ENCODE measurements around the gene TANGO2. TPM values are rescaled to one million over a fixed set of nuclear protein-coding genes. Genes with fewer than 3 reads are reported as not detected.

TANGO2 gene
- 10 to 100 TPM in 3 of 12 donors, 1 to 10 TPM in 8, not detected in 1; 6.4 to 15.0 (median 9.1) TPM for polyA plus RNA-seq (ENCODE audit: insufficient read length in 12 of 12)
- long read RNA-seq, donor 1, partial matches to known transcripts = 0 of 1 reads
- long read RNA-seq, donor 1, other reads (novel, unspliced or antisense) = 0 of 1 reads
- long read RNA-seq, donor 2 = 0 reads
- long read RNA-seq, donor 3, partial matches to known transcripts = 0 of 1 reads
- long read RNA-seq, donor 3, other reads (novel, unspliced or antisense) = 0 of 1 reads
- long read RNA-seq, donor 4 = 0 reads
- long read RNA-seq, donor 5, partial matches to known transcripts = 0 of 1 reads
- long read RNA-seq, donor 5, other reads (novel, unspliced or antisense) = 0 of 1 reads
- long read RNA-seq, donor 6, partial matches to known transcripts = 0 of 2 reads
- long read RNA-seq, donor 6, other reads (novel, unspliced or antisense) = 0 of 2 reads
- long read RNA-seq, donor 7 = 0 reads
- long read RNA-seq, donor 8 = 0 reads
- long read RNA-seq, donor 9, partial matches to known transcripts = 0 of 1 reads
- long read RNA-seq, donor 9, other reads (novel, unspliced or antisense) = 0 of 1 reads
- long read RNA-seq, donor 10, partial matches to known transcripts = 0 of 4 reads
- long read RNA-seq, donor 10, other reads (novel, unspliced or antisense) = 0 of 4 reads
- long read RNA-seq, donor 11, partial matches to known transcripts = 0 of 1 reads
- long read RNA-seq, donor 11, other reads (novel, unspliced or antisense) = 0 of 1 reads

DNA sequence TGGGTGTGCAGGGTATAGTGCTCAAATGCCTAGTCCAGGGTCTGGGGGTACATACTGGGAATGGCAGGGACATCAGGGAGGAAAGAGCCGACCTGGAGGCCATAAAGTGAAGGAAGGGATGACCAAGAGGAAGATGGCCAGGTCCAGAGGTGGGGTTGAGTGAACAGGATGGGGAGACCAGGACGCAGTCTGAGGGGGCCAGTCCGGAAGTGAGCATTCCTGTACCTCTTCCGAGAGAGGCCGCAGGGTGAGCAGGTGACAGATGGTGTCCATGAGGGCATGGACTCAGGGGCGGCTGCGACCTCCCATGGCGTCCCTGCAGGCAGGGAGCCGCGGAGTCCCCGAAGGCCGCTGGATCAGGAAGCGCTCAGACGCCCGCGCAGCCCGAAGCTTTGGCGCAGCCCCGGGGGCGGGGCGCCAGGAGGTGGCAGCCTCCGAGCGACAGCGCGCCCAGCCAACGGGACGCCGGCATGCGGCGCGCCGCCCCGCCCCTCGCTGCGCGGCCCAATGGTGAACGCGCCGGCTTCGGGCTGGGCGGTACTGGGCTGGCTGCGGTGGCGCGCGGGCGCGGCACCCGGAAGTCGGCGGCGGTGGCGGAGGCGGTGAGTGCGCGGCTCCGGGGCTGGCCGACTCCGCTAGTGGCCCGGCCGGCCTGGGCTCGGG lies at the start of gene TANGO2:
Gene TANGO2 (plus strand): TSS at position 578 of the 663 bp plus-strand sequence. CDS start 15,689 bp downstream, outside the sequence.
- peak; percentile 88 for DNase-seq

DNA sequence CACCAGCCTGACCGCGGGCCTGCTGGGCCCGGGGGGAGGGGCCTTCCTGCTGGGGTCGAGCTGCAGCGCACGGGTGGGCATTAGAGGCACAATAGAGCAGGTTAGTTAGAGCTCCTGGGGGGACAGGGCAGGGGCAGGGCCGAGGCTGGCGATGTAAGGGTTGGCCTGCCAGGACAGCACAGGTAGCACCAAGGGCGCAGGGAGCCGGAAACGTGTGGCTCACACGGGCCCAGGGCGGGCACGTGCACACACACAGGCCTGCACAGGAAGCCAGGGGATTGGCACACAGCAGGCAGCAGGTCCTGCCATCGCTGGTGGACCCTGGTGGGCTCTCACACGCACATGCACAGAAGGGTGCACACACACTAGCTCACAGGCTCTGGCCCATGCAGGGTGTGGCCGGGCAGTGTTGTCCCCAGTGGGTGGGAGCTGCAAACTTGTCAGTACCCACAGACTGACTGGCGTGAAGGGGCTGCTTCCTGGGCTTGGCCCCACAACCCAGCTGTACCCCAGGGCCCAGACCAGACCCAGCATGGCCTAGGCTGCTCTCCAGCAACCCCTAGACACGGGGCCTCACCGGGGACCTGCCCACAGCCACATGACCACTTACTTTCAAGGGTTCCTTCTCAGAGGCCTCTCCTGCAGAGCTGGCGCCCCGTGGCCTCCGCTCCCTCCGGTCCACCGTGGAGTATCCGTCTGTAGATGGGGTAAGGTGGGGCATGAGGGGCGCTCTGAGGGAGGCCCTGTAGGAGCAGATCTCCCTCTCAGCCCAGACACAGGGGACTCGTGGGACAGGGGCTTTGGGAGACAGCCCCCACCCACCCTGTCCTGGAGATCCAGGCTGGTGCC lies 49.4 kb upstream of the TANGO2 start:
- DNase-seq = no peak

DNA sequence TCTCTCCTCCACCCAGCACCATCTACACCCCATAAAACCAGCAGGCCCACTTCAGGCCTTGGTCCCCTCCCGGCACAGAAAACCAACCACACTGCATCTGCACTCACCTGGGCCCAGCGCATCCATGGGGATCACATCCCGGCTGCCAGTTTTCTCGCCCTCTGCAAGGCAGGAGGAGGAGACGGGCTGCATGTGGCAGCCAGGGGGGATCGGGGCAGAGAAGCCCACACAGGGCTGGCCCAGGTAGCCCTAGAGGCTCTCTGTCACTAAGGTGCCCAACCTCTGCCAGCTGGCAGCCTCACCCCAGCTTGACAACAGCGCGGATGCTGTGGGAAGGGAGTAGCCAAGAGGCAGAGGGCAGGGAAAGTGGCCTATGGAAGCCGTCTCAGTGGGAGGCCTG lies 48.7 kb upstream of the TANGO2 start:
- DNase-seq = no peak

- no peak for DNase-seq
Measured at GRCh38 chr22:19972652-19973550, 48.0 kb upstream of the TANGO2 start.

DNA sequence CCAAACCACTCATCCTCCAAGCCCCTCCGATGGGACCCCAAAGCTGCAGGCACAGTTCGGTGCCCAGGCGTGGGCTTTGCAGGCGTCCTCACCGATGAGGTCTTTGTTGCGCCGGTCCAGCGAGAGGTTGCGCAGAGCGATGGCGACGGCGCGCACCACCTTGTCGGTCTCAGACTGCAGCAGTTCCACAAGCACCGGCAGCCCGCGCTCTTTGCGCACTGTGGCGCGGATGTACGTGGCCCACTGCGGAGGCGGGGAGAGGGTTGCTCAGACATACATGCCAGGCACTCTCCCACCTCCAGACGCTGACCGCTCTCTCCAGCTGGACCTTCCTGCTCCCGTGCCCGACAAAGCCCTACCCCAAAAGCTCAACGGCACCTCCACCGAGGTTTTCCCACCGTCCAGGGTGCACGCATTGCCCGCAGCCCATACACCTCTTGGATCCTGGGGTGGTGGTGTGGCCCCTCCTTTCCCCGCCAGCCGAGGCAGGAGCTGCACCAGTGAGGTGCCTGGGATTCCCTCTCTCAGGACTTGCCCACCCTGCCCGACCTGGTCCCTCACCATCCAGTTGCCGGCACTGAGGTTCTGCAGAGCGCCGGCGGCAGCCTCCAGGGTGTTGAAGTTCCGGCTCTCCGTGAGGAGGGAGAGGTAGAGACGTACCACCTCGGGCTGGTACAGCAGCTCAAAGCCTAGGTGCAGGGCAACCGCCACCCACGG lies 47.2 kb upstream of the TANGO2 start:
- no peak for DNase-seq

- DNase-seq = no peak
Measured at GRCh38 chr22:19974268-19974861, 46.5 kb upstream of the TANGO2 start.

GRCh38 chr22:19974935-19975706 lies 45.8 kb upstream of the TANGO2 start:
- no peak for DNase-seq

DNA sequence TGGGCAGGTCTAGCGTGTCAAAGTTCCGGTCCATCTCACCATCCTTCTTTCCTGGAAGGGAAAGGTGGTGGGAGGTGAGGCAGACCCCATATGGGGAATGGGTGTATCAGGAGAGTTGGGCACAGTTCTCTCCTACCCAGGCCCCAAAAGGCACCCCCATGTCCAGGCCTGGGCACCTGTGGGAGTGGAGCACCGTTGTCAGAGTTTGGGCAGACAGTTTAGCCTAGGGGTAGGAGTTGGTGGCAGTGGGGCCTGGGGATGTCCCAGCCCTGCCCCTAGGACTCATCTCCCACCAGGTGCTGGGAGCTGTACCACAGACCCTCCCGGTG lies 45.2 kb upstream of the TANGO2 start:
- no peak for DNase-seq

DNA sequence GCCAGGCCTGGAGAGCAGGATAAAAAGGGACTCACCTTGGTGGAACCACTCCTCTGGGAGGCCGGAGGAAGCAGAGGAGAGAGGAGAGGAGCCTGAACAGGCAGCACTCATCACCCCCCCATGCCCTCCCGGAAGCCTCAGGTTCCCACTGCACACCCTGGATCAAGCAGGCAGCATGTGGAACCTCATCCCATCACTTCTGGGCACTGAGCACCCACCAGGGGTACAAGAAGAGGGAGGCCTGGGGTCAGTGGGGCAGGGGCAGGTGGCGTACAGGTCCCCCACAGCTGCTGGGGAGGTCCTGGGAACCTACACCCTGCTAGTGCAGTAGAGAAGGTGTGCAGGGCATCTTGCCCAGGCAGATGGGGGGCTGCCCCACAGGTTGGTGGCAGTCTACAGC lies 44.2 kb upstream of the TANGO2 start:
- no peak for DNase-seq

- DNase-seq = no peak
Measured at GRCh38 chr22:19977296-19978243, 43.3 kb upstream of the TANGO2 start.

DNA sequence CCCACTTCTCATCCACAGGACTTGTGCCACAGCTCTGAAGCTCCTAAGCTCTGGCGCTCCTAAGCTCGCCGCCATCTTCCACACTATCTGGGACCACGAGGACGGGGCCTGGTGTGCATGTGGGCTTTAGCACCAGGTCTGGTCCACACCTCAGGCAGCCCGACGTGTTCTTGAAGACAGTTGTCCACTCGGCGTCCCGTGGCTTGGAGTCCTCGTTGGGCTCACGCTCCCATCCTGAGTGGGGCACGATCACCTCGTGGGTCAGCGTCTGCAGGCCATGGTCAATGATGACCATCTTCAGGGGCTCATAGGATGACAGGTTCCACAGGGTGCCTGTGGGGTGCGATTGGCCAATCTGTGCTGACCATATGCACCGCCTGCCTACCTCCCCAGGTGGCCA lies 42.2 kb upstream of the TANGO2 start:
- DNase-seq = no peak

DNA sequence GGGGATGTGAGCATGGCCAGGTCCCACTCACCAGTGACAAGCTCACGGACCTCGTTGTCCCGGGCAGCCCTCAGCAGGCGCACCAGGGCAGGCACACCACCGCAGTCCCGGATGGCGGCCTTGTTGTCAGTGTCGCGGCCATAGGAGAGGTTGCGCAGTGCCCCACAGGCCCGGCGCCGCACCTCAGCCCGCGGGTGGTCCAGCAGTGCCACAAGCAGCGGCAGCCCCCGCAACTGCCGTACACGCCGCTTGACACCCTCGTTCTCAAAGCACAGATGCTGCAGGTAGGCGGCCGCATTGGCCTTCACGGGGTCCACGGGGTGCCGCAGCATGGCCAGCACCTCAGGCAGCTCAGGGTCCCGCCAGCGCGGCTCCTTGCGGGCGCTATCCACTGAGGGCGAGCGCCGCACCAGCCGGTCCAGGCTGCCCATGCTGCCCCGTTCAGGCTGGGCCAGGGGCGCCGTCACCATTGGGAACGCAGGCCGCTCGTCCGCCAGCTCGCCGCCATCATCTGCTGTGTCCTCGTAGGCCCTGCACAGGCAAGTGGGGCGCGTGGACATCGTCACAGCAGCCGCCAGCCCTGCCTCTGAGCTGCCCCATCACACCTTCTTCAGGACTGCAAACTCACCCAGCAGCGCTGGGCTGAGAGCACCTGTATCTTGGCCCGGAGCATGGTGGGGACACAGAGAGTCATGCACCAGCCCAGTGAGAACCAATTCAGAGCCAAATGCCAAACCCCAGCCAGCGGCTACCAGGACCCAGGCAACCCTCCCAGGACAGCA lies 41.0 kb upstream of the TANGO2 start:
- no peak for DNase-seq

- DNase-seq = no peak
Measured at GRCh38 chr22:19980766-19981165, 40.1 kb upstream of the TANGO2 start.

DNA sequence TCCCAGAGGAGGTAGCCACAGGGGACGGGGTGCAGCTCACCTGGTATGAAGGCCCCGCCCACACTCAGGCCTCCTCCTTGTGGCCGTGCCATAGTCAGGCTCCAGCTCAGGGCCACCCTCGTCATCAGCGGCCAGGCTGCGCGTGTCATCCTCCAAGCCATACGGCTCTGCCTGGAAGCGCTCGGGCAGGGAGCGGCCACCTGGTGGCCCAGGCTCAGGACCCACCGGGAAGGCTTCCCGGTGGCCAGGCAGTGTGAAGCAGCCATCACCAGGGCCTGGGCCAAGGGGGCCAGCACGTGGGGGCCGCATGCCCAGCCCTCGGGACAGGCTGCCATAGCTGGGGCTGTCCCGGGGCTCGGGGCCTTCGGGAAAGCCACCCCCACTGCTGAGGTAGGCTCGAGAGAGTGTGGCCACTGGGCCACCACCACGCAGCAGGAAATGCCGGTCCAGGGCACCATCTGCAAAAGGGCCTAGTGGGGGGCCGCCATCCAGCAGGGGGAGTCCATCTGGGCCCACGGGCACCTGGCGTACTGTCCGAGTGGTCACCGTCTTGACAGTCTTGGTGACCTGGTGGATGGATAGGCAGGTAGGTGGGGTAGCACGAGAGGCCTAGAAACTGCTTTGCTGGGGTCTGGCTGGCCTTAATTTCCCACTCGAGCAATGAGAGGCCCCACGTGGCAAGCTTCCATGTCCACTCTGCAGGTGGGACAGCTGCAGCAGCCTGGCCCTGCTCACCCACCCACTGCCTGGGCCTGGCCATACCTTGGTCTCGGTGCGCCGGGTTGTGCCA lies 39.5 kb upstream of the TANGO2 start:
- no peak for DNase-seq

DNA sequence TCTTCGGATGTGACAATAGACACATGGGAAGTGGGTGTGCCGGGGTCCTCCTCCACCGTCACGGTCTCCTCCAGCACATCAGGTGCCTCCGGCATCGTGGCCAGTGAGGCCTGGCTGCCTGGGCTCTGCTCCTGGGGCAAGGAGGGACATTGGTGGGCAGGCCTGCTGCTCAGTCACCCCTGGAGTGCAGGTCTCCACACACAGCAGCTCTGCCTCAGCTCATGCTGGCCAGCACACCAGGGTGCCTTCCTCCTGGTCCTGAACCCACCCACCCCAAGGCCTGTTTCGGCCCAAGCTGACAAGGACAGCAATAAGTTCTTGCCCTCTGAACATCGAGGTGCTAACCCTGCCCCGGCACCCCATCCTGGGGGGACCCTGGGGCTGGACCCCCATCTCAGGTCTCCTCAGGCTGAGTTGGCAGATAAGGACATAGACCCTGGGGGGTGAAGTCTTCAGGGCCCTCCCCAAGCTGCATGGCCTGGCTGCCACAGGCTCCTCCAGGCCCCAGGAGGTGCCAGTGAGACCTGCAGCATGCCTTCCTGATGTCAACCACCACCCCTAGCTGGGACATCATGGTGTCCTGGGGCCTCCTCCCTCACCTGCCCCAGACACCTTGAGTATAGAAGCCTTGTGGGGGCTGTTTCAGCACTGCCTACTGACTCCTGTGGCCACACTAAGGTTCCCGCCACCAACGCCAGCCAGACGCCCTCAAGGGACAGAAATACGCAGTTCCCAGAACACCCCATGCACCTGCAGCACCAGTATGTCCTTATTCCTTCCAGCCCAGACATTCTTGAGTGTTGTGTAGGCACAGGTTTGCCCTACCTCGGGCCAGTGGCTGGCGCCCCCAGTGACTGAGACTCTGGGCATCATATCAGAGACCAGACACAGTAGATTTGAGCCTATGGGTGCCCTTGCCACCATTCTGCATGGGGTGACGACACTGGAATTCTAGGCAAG lies 38.7 kb upstream of the TANGO2 start:
- no peak for DNase-seq

All from muscle of arm (tissue), 14 donors.